Mesenchymal stem cell (in vitro differentiated cells and primary cell): ENCODE measurements around the gene CD151. TPM values are rescaled to one million over a fixed set of nuclear protein-coding genes. Genes with fewer than 3 reads are reported as not detected.

Source experiments
- DNase-seq: peaks from one replicate; pipeline ENCODE4 v3.0.0-alpha.2; 2013
- H2AFZ ChIP-seq: one replicate; pipeline ENCODE4 v1.6.1; 2013; ENCODE audit warnings: low read depth, mild to moderate bottlenecking, control low read depth, inconsistent platforms, low read length, moderate library complexity
- H2AK5ac ChIP-seq: 2 replicates; pipeline ENCODE4 v1.6.1; 2013; ENCODE audit warnings: low read length, moderate library complexity, mild to moderate bottlenecking, inconsistent platforms; ENCODE audit not compliant: severe bottlenecking
- H2BK120ac ChIP-seq: one replicate; pipeline ENCODE4 v1.6.1; 2013; ENCODE audit warnings: low read depth, mild to moderate bottlenecking, inconsistent platforms, low read length, moderate library complexity
- H2BK12ac ChIP-seq, 2 experiments: one replicate each; pipeline ENCODE4 v1.6.1; 2013; ENCODE audit warnings: inconsistent platforms in 2 of 2, low read length in 2 of 2, mild to moderate bottlenecking in 2 of 2, moderate library complexity in 2 of 2, control low read depth in 1 of 2
- H2BK15ac ChIP-seq: one replicate; pipeline ENCODE4 v1.6.1; 2013; ENCODE audit warnings: mild to moderate bottlenecking, low read depth, inconsistent platforms; ENCODE audit not compliant: poor library complexity, severe bottlenecking
- H2BK5ac ChIP-seq: 2 replicates; pipeline ENCODE4 v1.6.1; 2013; ENCODE audit warnings: low read depth, mild to moderate bottlenecking, low read length, control low read depth, inconsistent platforms; ENCODE audit not compliant: poor library complexity, severe bottlenecking
- H3K14ac ChIP-seq, 2 experiments: one replicate each; pipeline ENCODE4 v1.6.1; 2013; ENCODE audit warnings: inconsistent platforms in 2 of 2, low read length in 2 of 2, control low read depth in 1 of 2, mild to moderate bottlenecking in 1 of 2, moderate library complexity in 1 of 2
- H3K18ac ChIP-seq, 2 experiments: one replicate each; pipeline ENCODE4 v1.6.1; 2013; ENCODE audit warnings: inconsistent platforms in 2 of 2, low read length in 2 of 2, control low read depth in 1 of 2, low read depth in 1 of 2, mild to moderate bottlenecking in 1 of 2
- H3K23ac ChIP-seq, 2 experiments: one replicate each; pipeline ENCODE4 v1.6.1; 2013; ENCODE audit warnings: inconsistent platforms in 2 of 2, low read length in 2 of 2, mild to moderate bottlenecking in 2 of 2, moderate library complexity in 2 of 2, control low read depth in 1 of 2
- H3K27ac ChIP-seq: 2 replicates; pipeline ENCODE4 v1.5.1; 2013; ENCODE audit warnings: mild to moderate bottlenecking, moderate library complexity, low read length, control low read depth, inconsistent platforms; ENCODE audit not compliant: poor library complexity, severe bottlenecking
- H3K27me3 ChIP-seq, 2 experiments: 2 replicates each; pipeline versions ENCODE4 v1.6.1 to v1.7.0; 2013; ENCODE audit warnings: low read length in 2 of 2, mild to moderate bottlenecking in 2 of 2, moderate library complexity in 2 of 2, control low read depth in 1 of 2, inconsistent platforms in 1 of 2; ENCODE audit not compliant: control insufficient read depth in 1 of 2, insufficient read depth in 1 of 2
- H3K36me3 ChIP-seq, 2 experiments: 2 replicates each; pipeline versions ENCODE4 v1.6.1 to v1.7.0; 2013; ENCODE audit warnings: low read length in 2 of 2, control low read depth in 1 of 2, inconsistent platforms in 1 of 2, low read depth in 1 of 2, mild to moderate bottlenecking in 1 of 2; ENCODE audit not compliant: insufficient read depth in 2 of 2, control insufficient read depth in 1 of 2
- H3K4ac ChIP-seq, 2 experiments: one replicate each; pipeline ENCODE4 v1.6.1; 2013; ENCODE audit warnings: inconsistent platforms in 2 of 2, low read length in 2 of 2, mild to moderate bottlenecking in 2 of 2, moderate library complexity in 2 of 2, control low read depth in 1 of 2, low read depth in 1 of 2
- H3K4me1 ChIP-seq: 2 replicates; pipeline ENCODE4 v1.6.1; 2013; ENCODE audit warnings: low read depth, low read length, control low read depth; ENCODE audit not compliant: control insufficient read depth, insufficient read depth
- H3K4me2 ChIP-seq: 2 replicates; pipeline ENCODE4 v1.6.1; 2013; ENCODE audit warnings: low read length, mild to moderate bottlenecking, inconsistent platforms; ENCODE audit not compliant: poor library complexity, severe bottlenecking
- H3K4me3 ChIP-seq, 2 experiments: 2 replicates each; pipeline versions ENCODE4 v1.5.1 to v1.7.0; 2013; ENCODE audit warnings: low read length in 2 of 2, mild to moderate bottlenecking in 2 of 2, control low read depth in 1 of 2, low read depth in 1 of 2; ENCODE audit not compliant: insufficient read depth in 1 of 2
- H3K79me1 ChIP-seq: replicated peaks from 2 replicates; pipeline ENCODE4 v1.6.1; 2013; ENCODE audit warnings: mild to moderate bottlenecking, control low read depth, low read length, inconsistent platforms; ENCODE audit not compliant: poor library complexity, severe bottlenecking
- H3K9ac ChIP-seq: 2 replicates; pipeline ENCODE4 v1.7.0; 2013; ENCODE audit warnings: mild to moderate bottlenecking, low read length, moderate library complexity
- H3K9me3 ChIP-seq: 2 replicates; pipeline ENCODE4 v1.7.0; 2013; ENCODE audit warnings: mild to moderate bottlenecking, low read length; ENCODE audit not compliant: control insufficient read depth
- H4K8ac ChIP-seq: one replicate; pipeline ENCODE4 v1.6.1; 2013; ENCODE audit warnings: inconsistent platforms, mild to moderate bottlenecking, low read length, moderate library complexity
- H4K91ac ChIP-seq: one replicate; pipeline ENCODE4 v1.6.1; 2013; ENCODE audit warnings: mild to moderate bottlenecking, low read length, inconsistent platforms
- WGBS: methylation state at CpG from one replicate; pipeline ENCODE4 v1.1.7; 2013; ENCODE audit warnings: mixed read lengths; 5-methylcytosine and 5-hydroxymethylcytosine counted together
- small RNA-seq: library from polyadenylated mRNA; stranded (forward); fragments of <200 nt; extraction: miRNeasy Mini kit (QIAGEN cat#:217004); gene quantifications from one replicate; pipeline ENCODE3, GENCODE V24; 2013; ENCODE audit warnings: low read depth

The CD151 gene

DNA sequence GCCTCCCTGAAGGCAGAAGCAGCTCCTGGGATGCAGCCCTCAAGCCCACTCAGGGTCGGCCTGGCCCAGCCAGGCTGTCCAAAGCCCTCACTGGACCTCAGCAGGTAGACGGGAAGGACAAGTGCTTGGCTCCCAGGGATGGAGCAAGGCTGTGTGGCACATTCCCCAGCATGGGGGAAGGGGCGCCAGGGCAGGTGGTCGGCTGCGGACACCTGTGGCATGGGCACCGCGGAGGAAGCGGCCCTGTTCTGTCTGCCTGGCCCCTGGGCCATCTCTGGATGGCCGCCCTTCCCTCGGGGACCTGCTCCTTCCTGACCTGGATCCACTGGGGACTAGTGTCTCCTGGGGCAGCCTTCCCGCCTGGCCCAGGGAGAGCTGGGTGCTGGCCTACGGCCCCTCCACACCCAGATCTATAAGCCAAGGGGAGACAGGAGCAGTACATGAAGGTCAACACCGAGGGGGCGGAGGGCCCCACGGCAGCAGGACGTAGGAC is 51.9 kb downstream of the CD151 start:
- no peak for DNase-seq
- Histone ChIP-seq H2AFZ (no peak overlapping the region), H3K4me3 (no peak overlapping the region), H4K91ac (no peak overlapping the region), H2BK12ac (no peak overlapping the region), H3K9me3 (no peaks in the 10 kb centered on the region), H3K36me3 (peaks cover 45 to 72% of the 10 kb centered on the region in 2 experiments), H2AK5ac (no peak overlapping the region), H2BK120ac (no peak overlapping the region), H3K14ac (no peak overlapping the region), H2BK15ac (no peak overlapping the region), H3K18ac (no peak overlapping the region), H3K4me1 (peaks cover 18% of the 10 kb centered on the region), H4K8ac (no peak overlapping the region), H3K27me3 (no peaks in the 10 kb centered on the region), H3K79me1 (peaks cover 5% of the 10 kb centered on the region), H3K27ac (no peak overlapping the region), H3K9ac (no peak overlapping the region), H3K23ac (no peak overlapping the region), H3K4ac (no peak overlapping the region), H3K4me2 (no peak overlapping the region), H2BK5ac (no peak overlapping the region)
- WGBS = 91% methylated on average over 16 of the region's 16 CpGs

DNA sequence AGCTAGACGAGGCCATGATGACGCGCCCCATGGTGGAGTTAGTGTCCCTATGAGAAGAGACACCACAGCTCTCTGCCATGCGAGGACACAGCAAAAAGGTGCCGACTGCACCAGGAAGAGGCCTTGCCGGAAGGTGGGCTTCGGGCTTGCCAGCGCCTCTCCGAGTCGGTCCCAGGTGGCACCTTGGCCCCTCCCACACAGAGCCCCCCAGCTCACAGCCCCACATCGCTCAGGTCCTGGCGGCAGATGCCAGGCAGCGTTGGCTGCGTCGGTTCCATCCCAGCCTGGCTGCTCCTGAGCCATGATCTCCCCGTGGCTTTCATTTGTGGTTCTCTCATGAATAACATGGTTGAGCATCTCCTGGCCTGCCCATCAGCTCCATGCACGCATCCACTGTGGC is 53.8 kb downstream of the CD151 start:
- Histone ChIP-seq H3K4ac (no peak overlapping the region), H2BK5ac (no peak overlapping the region), H3K18ac (no peak overlapping the region), H2BK12ac (no peak overlapping the region), H4K8ac (no peak overlapping the region), H3K4me3 (no peak overlapping the region), H3K27ac (no peak overlapping the region), H2AFZ (no peak overlapping the region), H3K14ac (no peak overlapping the region), H3K4me1 (peaks cover 16% of the 10 kb centered on the region), H2BK15ac (no peak overlapping the region), H3K23ac (no peak overlapping the region), H4K91ac (no peak overlapping the region), H3K79me1 (peaks cover 12% of the 10 kb centered on the region), H3K27me3 (no peaks in the 10 kb centered on the region), H3K4me2 (no peak overlapping the region), H3K9ac (no peak overlapping the region), H2AK5ac (no peak overlapping the region), H2BK120ac (no peak overlapping the region), H3K36me3 (peaks cover 40 to 74% of the 10 kb centered on the region in 2 experiments), H3K9me3 (no peaks in the 10 kb centered on the region)
- DNase-seq = no peak
- WGBS = 98% methylated on average over 17 of the region's 17 CpGs

DNA sequence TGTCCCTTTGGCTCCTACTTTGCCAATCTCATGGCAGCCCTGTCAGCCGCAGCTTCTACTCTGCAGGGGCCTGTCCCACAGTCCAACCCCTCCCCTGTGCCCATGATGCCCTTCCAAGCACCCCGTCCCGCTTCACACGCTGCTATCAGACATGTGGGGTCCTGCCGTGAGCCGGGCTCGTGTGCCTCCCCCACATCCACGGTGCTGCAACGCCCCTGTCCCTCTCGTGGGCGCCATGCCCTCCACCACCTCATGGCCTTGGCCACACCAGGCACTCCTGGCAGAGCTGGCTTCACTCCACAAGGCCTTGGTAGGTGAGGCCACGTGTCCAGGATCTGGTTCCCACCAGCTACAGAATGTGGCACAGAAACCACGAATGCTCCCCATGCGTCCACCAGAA is 54.8 kb downstream of the CD151 start:
- Histone ChIP-seq H3K79me1 (peaks cover 12% of the 10 kb centered on the region), H3K9ac (no peak overlapping the region), H3K9me3 (no peaks in the 10 kb centered on the region), H3K18ac (no peak overlapping the region), H3K36me3 (peaks cover 36 to 72% of the 10 kb centered on the region in 2 experiments), H2BK12ac (no peak overlapping the region), H3K4me3 (no peak overlapping the region), H3K4me2 (no peak overlapping the region), H3K27ac (no peak overlapping the region), H3K4me1 (peaks cover 16% of the 10 kb centered on the region), H2AK5ac (no peak overlapping the region), H2AFZ (no peak overlapping the region), H3K14ac (no peak overlapping the region), H4K8ac (no peak overlapping the region), H3K27me3 (no peaks in the 10 kb centered on the region), H3K4ac (no peak overlapping the region), H2BK120ac (no peak overlapping the region), H3K23ac (no peak overlapping the region), H4K91ac (no peak overlapping the region), H2BK5ac (no peak overlapping the region), H2BK15ac (no peak overlapping the region)
- no peak for DNase-seq
- WGBS = 96% methylated on average over 14 of the region's 14 CpGs

Small RNA genes lying within 50 kb of the gene (small RNA-seq; reads per million reads assigned to genes)
- not detected for gene SNORA52
